HCT116 (cell line): ENCODE data around the gene TBXA2R.

Experiments
- CEBPB ChIP-seq: IDR thresholded peaks from 2 replicates; pipeline ENCODE4 v1.6.1; 2012; ENCODE audit warnings: low read depth
- EZH2 ChIP-seq: fragments of 200-600 bp; sonication (generic); IDR thresholded peaks from 2 replicates; pipeline ENCODE4 v1.6.1; 2017; ENCODE audit warnings: antibody characterized with exemption, mixed run types
- EZH2phosphoT487 ChIP-seq: fragments of 200-600 bp; IDR thresholded peaks from 2 replicates; pipeline ENCODE4 v1.6.1; 2018; ENCODE audit warnings: antibody characterized with exemption, borderline replicate concordance
- FOSL1 ChIP-seq: IDR thresholded peaks from 2 replicates; pipeline ENCODE4 v1.6.1; 2012; ENCODE audit warnings: low read depth
- JUND ChIP-seq: IDR thresholded peaks from 2 replicates; pipeline ENCODE4 v1.6.1; 2012
- POLR2A ChIP-seq: IDR thresholded peaks from 2 replicates; pipeline ENCODE4 v1.7.0; 2011; ENCODE audit warnings: borderline replicate concordance; ENCODE audit not compliant: insufficient read depth, insufficient read length; ENCODE audit errors: extremely low read depth
- POLR2AphosphoS5 ChIP-seq: IDR thresholded peaks from 2 replicates; pipeline ENCODE4 v1.6.1; 2011; ENCODE audit warnings: mild to moderate bottlenecking, low read depth, low read length, moderate library complexity
- SIN3A ChIP-seq: IDR thresholded peaks from 2 replicates; pipeline ENCODE4 v1.6.1; 2012; ENCODE audit warnings: low read depth
- SP1 ChIP-seq: IDR thresholded peaks from 2 replicates; pipeline ENCODE4 v1.6.1; 2012; ENCODE audit warnings: low read depth
- SRF ChIP-seq: IDR thresholded peaks from 2 replicates; pipeline ENCODE4 v1.6.1; 2012; ENCODE audit warnings: low read depth
- TF ChIP-seq, protein P1 (sequence below), 3 experiments: fragments of 200-600 bp in 1 of 3; sonication (generic) in 1 of 3; IDR thresholded peaks in 2 of 3; conservative IDR thresholded peaks in 1 of 3; 2 replicates each; pipeline ENCODE4 v1.5.1; 2012 to 2017; ENCODE audit warnings: low read depth in 2 of 3, low read length in 2 of 3, antibody characterized with exemption in 1 of 3, borderline replicate concordance in 1 of 3, control low read depth in 1 of 3, mild to moderate bottlenecking in 1 of 3, mixed read lengths in 1 of 3, mixed run types in 1 of 3, moderate library complexity in 1 of 3; ENCODE audit not compliant: insufficient read depth in 1 of 3
- TF ChIP-seq, protein P2 (sequence below): IDR thresholded peaks from 2 replicates; pipeline ENCODE4 v1.6.1; 2012
- TF ChIP-seq, protein P3 (sequence below): IDR thresholded peaks from 2 replicates; pipeline ENCODE4 v1.6.1; 2012; ENCODE audit warnings: low read depth
- TF ChIP-seq, protein P4 (sequence below): IDR thresholded peaks from 2 replicates; pipeline ENCODE4 v1.6.1; 2012

DNA sequence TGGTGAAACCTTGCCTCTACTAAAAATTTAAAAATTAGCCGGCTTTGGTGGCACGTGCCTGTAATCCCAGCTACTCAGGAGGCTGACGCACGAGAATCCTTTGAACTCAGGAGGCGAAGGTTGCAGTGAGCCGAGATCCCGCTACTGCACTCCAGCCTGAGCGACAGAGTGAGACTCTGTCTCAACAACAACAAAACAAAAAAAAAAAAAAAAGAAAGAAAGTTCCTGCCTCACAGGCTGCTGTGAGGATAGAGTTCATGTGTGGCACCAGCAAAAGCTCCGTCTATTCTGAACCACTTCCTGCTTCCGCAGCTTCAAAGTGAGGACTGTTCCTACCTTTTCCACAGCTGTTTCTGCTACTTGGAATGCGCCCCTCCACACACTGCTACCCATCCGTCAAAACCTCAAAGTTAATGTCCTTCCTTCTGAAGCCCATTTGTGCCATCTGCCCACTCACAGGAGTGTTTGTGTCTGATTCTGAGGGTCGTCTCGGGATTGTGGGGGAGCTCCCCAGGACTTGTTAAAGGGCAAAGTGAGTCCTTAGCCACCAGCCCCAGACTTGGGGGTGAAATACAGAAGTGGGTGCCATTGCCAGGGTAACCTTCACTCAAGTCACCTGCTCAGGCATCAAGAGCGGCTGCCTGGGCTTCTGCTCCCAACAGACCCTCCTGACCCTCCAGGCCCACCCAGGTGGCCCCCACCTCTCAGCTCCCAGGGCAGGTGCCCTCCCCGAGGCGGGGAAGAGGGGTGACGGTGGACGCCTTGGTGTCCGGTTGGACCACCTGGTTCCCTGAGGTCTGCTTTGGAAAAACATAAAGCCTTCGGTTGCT, 52.2 kb downstream of the TBXA2R start:
- TF ChIP-seq EZH2 (no peak), POLR2AphosphoS5 (no peak), POLR2A (no peak), EZH2phosphoT487 (no peak), SIN3A (no peak), CEBPB (no peak), SP1 (no peak), JUND (no peak), FOSL1 (no peak), SRF (no peak)
- TF ChIP-seq, protein P1, sequence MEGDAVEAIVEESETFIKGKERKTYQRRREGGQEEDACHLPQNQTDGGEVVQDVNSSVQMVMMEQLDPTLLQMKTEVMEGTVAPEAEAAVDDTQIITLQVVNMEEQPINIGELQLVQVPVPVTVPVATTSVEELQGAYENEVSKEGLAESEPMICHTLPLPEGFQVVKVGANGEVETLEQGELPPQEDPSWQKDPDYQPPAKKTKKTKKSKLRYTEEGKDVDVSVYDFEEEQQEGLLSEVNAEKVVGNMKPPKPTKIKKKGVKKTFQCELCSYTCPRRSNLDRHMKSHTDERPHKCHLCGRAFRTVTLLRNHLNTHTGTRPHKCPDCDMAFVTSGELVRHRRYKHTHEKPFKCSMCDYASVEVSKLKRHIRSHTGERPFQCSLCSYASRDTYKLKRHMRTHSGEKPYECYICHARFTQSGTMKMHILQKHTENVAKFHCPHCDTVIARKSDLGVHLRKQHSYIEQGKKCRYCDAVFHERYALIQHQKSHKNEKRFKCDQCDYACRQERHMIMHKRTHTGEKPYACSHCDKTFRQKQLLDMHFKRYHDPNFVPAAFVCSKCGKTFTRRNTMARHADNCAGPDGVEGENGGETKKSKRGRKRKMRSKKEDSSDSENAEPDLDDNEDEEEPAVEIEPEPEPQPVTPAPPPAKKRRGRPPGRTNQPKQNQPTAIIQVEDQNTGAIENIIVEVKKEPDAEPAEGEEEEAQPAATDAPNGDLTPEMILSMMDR (IDR thresholded peaks at IDR 0.05 in 2 of 3, conservative IDR thresholded peaks at IDR 0.05 in 1 of 3; ENCODE audit: borderline replicate concordance in 1 of 3, insufficient read depth in 1 of 3, low read depth in 2 of 3, low read length in 2 of 3), result no peak
- TF ChIP-seq, protein P2, sequence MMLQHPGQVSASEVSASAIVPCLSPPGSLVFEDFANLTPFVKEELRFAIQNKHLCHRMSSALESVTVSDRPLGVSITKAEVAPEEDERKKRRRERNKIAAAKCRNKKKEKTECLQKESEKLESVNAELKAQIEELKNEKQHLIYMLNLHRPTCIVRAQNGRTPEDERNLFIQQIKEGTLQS, result no peak
- TF ChIP-seq, protein P3, sequence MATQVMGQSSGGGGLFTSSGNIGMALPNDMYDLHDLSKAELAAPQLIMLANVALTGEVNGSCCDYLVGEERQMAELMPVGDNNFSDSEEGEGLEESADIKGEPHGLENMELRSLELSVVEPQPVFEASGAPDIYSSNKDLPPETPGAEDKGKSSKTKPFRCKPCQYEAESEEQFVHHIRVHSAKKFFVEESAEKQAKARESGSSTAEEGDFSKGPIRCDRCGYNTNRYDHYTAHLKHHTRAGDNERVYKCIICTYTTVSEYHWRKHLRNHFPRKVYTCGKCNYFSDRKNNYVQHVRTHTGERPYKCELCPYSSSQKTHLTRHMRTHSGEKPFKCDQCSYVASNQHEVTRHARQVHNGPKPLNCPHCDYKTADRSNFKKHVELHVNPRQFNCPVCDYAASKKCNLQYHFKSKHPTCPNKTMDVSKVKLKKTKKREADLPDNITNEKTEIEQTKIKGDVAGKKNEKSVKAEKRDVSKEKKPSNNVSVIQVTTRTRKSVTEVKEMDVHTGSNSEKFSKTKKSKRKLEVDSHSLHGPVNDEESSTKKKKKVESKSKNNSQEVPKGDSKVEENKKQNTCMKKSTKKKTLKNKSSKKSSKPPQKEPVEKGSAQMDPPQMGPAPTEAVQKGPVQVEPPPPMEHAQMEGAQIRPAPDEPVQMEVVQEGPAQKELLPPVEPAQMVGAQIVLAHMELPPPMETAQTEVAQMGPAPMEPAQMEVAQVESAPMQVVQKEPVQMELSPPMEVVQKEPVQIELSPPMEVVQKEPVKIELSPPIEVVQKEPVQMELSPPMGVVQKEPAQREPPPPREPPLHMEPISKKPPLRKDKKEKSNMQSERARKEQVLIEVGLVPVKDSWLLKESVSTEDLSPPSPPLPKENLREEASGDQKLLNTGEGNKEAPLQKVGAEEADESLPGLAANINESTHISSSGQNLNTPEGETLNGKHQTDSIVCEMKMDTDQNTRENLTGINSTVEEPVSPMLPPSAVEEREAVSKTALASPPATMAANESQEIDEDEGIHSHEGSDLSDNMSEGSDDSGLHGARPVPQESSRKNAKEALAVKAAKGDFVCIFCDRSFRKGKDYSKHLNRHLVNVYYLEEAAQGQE, result no peak
- TF ChIP-seq, protein P4, sequence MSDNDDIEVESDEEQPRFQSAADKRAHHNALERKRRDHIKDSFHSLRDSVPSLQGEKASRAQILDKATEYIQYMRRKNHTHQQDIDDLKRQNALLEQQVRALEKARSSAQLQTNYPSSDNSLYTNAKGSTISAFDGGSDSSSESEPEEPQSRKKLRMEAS, result no peak
